Gastrocnemius medialis (tissue), 4 donors: ENCODE data around the gene MACROD1. TPM values are rescaled to one million over a fixed set of nuclear protein-coding genes. Genes with fewer than 3 reads are reported as not detected.

ENCODE experiments used
- ATAC-seq, 2 donors: fragments of 150-250 bp; one replicate each; pipeline ENCODE4 v1.9.1; 2016
- DNase-seq, 2 donors: peaks; one replicate each; pipeline ENCODE4 v3.0.0-alpha.2; 2019
- H3K27ac ChIP-seq, 4 donors: fragments of 200-600 bp; sonication (generic); 1 replicate in 1 of 4; 2 replicates in 3 of 4; pipeline ENCODE4 v1.5.1; 2016 to 2018; ENCODE audit warnings: mild to moderate bottlenecking in 2 of 4, moderate library complexity in 1 of 4
- H3K27me3 ChIP-seq, 3 donors: fragments of 200-600 bp; sonication (generic) in 2 of 3; 1 replicate in 1 of 3; 2 replicates in 2 of 3; pipeline versions ENCODE4 v1.5.1 to v1.6.0; 2016 to 2019; ENCODE audit warnings: mild to moderate bottlenecking in 1 of 3, moderate library complexity in 1 of 3
- H3K36me3 ChIP-seq, 2 donors: fragments of 200-600 bp; sonication (generic) in 1 of 2; one replicate each; pipeline ENCODE4 v1.5.1; 2017 to 2018
- H3K4me1 ChIP-seq, 2 donors: fragments of 200-600 bp; sonication (generic) in 1 of 2; one replicate each; pipeline ENCODE4 v1.5.1; 2016 to 2017; ENCODE audit warnings: mild to moderate bottlenecking in 2 of 2
- H3K4me3 ChIP-seq, 4 donors: fragments of 200-600 bp; sonication (generic) in 3 of 4; 1 replicate in 1 of 4; 2 replicates in 3 of 4; pipeline ENCODE4 v1.5.1; 2016 to 2019; ENCODE audit warnings: mild to moderate bottlenecking in 2 of 4
- H3K9me3 ChIP-seq, 3 donors: fragments of 200-600 bp; sonication (generic) in 2 of 3; 1 replicate in 1 of 3; 2 replicates in 2 of 3; pipeline ENCODE4 v1.5.1; 2016 to 2019
- CTCF ChIP-seq, 5 experiments: fragments of 450-650 bp in 3 of 5; fragments of 200-600 bp in 2 of 5; sonication (generic) in 2 of 5; IDR thresholded peaks in 4 of 5; conservative IDR thresholded peaks in 1 of 5; 1 replicate in 4 of 5; 2 replicates in 1 of 5; pipeline ENCODE4 v1.5.1; 2016 to 2019; ENCODE audit warnings: antibody characterized with exemption in 5 of 5, mild to moderate bottlenecking in 3 of 5, moderate library complexity in 3 of 5
- POLR2A ChIP-seq, 2 donors: fragments of 450-650 bp; IDR thresholded peaks; one replicate each; pipeline ENCODE4 v1.6.1; 2017; ENCODE audit warnings: antibody characterized with exemption in 2 of 2, mild to moderate bottlenecking in 2 of 2, moderate library complexity in 2 of 2
- in situ Hi-C, 4 donors: fragments of 200-750 bp; cut with MboI; loops; one replicate each; pipeline versions ENCODE4 v1.15.0 to v1.8.0; 2017; ENCODE audit warnings: low sequenced_read_pairs in 4 of 4
- intact Hi-C: fragments of 100-400 bp; cut with DNase I; formaldehyde crosslinking; loops from one replicate; pipeline ENCODE4 v1.15.1; 2023; ENCODE audit warnings: low total_unique reads
- total RNA-seq, 4 donors: library from RNA; depleted of rRNA; stranded (reverse); fragments of >200 nt; gene quantifications; one replicate each; pipeline versions ENCODE4 v1.1.0 to v1.2.3, GENCODE V29; 2016

Gene MACROD1
- total RNA-seq, 4 donors from 2014 or later: 162 to 308 (median 205) TPM

DNA sequence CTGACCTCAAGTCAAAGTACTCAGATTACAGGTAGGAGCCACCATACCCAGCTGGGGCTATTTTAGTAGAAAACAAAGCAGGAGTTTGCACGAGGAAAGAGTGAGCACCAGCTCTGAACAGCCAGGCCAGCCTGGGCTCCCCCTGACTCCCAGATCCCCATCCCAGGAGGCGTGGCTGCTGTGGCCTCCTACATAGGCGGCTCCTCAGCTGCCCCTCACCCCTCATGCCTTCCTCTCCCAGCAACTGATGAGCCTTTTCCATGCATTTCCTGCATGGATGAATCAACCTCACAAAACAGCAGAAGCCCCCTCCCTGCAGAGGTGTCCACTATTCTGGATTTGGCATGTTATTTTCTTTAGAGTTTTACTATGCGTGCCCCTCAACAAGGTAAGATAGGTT, 140.7 kb downstream of the MACROD1 start:
- in situ Hi-C loops (no loop called here), intact Hi-C loops (no loop called here)
- Histone ChIP-seq H3K27me3 (no peaks in the 10 kb centered on the region), H3K36me3 (no peaks in the 10 kb centered on the region), H3K27ac (no peak overlapping the region), H3K4me3 (no peak overlapping the region), H3K9me3 (no peaks in the 10 kb centered on the region), H3K4me1 (peaks cover 18 to 22% of the 10 kb centered on the region in 2 donors)
- ATAC-seq (peak in 1 of 2 donors; percentile 56), DNase-seq (no peak)
- no peak for TF ChIP-seq CTCF (IDR thresholded peaks at IDR 0.05 in 4 of 5, conservative IDR thresholded peaks at IDR 0.05 in 1 of 5)
- no peak for TF ChIP-seq POLR2A (IDR thresholded peaks at IDR 0.05)

DNA sequence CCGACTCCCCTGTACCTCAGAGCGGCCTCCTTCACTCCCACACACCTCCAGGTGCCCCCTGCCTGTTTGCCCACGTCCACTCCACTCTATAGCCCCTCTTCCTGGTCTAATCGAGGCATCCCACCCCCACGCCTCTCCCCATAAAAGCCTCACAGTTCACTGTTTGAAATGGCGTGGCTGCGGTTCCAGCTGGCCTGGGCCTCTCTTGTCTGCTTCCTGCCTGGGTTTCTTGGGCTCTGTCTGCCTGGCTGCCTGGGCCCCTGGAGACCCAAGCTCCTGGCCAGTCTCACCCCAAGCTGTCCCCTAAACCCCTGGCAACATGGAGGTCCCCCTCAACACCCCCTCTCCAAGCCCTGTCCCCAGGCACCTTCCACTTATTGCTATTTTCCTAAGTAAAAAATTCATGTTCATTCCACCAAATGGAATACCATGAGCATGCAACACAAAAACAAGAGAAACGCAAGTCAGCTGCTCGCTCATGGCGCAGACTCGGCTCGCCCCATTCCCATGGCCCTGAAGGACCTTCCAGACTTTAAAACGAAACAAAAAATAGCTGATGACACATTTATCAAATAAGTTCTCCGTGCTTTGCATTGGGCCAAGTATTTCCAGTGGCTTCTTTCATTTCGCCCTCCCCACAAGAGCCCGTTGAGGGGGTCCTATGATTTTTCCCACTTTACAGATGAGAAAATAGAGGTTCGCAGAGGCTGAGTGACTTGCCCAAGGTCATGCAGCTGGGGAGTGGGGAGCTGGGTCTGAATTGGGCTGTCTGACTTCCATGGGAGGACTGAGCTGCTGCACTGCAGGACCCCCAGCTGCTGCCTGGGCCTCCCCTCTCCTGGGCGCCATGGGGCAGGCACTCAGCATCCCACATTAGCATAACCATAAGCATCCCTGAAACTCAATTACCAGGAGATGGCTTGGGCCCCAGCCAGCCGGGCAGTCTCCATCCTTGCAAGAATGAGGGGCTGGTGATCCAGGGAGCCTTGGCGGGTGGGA, 141.9 kb downstream of the MACROD1 start:
- no peak for TF ChIP-seq POLR2A (IDR thresholded peaks at IDR 0.05)
- TF ChIP-seq CTCF (IDR thresholded peaks at IDR 0.05 in 4 of 5, conservative IDR thresholded peaks at IDR 0.05 in 1 of 5): no peak
- Histone ChIP-seq H3K4me3 (no peak overlapping the region), H3K27me3 (no peaks in the 10 kb centered on the region), H3K36me3 (no peaks in the 10 kb centered on the region), H3K27ac (peak overlapping the region in 3 of 4 donors; percentile 41 to 51 (median 50)), H3K9me3 (no peaks in the 10 kb centered on the region), H3K4me1 (peaks cover 25 to 31% of the 10 kb centered on the region in 2 donors)
- DNase-seq (no peak), ATAC-seq (no peak)
- intact Hi-C loops (no loop called here), in situ Hi-C loops (no loop called here)

- intact Hi-C loops: no loop called here
- H3K4me1 ChIP-seq: peaks cover 25 to 31% of the 10 kb centered on the region in 2 donors
- no peaks in the 10 kb centered on the region for H3K36me3 ChIP-seq
- H3K27me3 ChIP-seq: no peaks in the 10 kb centered on the region
- TF ChIP-seq POLR2A (IDR thresholded peaks at IDR 0.05) (no peak), CTCF (IDR thresholded peaks at IDR 0.05 in 4 of 5, conservative IDR thresholded peaks at IDR 0.05 in 1 of 5) (no peak)
- no peaks in the 10 kb centered on the region for H3K9me3 ChIP-seq
- ATAC-seq (peak in 1 of 2 donors; percentile 7), DNase-seq (no peak)
- no peak overlapping the region for H3K4me3 ChIP-seq
- in situ Hi-C loops: no loop called here
- peak overlapping the region in 3 of 4 donors; percentile 34 to 49 (median 37) for H3K27ac ChIP-seq
These were observed 143.7 kb downstream of the MACROD1 start for GRCh38 chr11:64022125-64022784.

DNA sequence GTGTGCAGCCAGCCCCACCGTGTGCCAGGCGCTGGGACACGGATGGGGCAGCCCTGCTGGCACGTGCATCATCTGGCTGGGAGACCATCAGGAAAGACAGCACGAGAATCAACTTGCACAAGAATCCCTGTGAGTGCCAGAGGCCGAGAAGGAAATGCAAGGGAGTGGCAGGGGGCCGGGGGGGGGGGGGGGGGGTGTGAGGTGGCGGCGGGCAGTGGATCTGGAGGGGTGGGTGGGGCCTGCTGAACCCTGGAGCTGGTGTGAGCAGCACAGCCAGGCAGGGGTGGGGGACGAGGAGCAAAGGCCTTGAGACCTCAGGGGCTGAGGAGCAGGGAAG, 144.2 kb downstream of the MACROD1 start:
- Histone ChIP-seq H3K27me3 (no peaks in the 10 kb centered on the region), H3K27ac (peak overlapping the region in 3 of 4 donors; percentile 37 to 50 (median 49)), H3K4me1 (peaks cover 25 to 31% of the 10 kb centered on the region in 2 donors), H3K9me3 (no peaks in the 10 kb centered on the region), H3K4me3 (no peak overlapping the region), H3K36me3 (no peaks in the 10 kb centered on the region)
- peak; percentile 67 to 81 for ATAC-seq
- intact Hi-C loops (no loop called here), in situ Hi-C loops (no loop called here)
- TF ChIP-seq POLR2A (IDR thresholded peaks at IDR 0.05): no peak
- no peak for TF ChIP-seq CTCF (IDR thresholded peaks at IDR 0.05 in 4 of 5, conservative IDR thresholded peaks at IDR 0.05 in 1 of 5)
- DNase-seq: peak; percentile 45 to 86
